IPS DF 6.9 (cell line): ENCODE measurements around the gene MAP3K5.
"Not testable (repeated sequence)": the region's sequence is repeated elsewhere in the genome, so short reads cannot be mapped to it uniquely, and the experiment has no call there.

Source experiments
- DNase-seq: peaks from one replicate; pipeline ENCODE4 v3.0.0-alpha.2; 2013; ENCODE audit warnings: low read depth, low spot score
- H3K27ac ChIP-seq: one replicate; pipeline ENCODE4 v1.5.1; 2013; ENCODE audit warnings: low read length, control low read depth
- H3K27me3 ChIP-seq: 2 replicates; pipeline ENCODE4 v1.6.1; 2013; ENCODE audit warnings: mild to moderate bottlenecking, low read length; ENCODE audit not compliant: control insufficient read depth, insufficient read depth
- H3K36me3 ChIP-seq: 2 replicates; pipeline ENCODE4 v1.6.1; 2013; ENCODE audit warnings: low read length; ENCODE audit not compliant: control insufficient read depth, insufficient read depth
- H3K4me1 ChIP-seq: 2 replicates; pipeline ENCODE4 v1.6.1; 2013; ENCODE audit warnings: low read length; ENCODE audit not compliant: control insufficient read depth, insufficient read depth
- H3K4me3 ChIP-seq: 2 replicates; pipeline ENCODE4 v1.5.1; 2013; ENCODE audit warnings: mild to moderate bottlenecking, low read length
- H3K9me3 ChIP-seq: 2 replicates; pipeline ENCODE4 v1.6.1; 2013; ENCODE audit warnings: low read length, inconsistent platforms; ENCODE audit not compliant: control insufficient read depth, insufficient read depth
- WGBS: extraction: QIAGEN DNeasy Blood & Tissue Kit; methylation state at CpG from one replicate; pipeline ENCODE4 v1.1.7; 2013; ENCODE audit warnings: mixed read lengths, missing lambda C conversion rate; ENCODE audit not compliant: insufficient read length, insufficient coverage; 5-methylcytosine and 5-hydroxymethylcytosine counted together

MAP3K5 gene

DNA sequence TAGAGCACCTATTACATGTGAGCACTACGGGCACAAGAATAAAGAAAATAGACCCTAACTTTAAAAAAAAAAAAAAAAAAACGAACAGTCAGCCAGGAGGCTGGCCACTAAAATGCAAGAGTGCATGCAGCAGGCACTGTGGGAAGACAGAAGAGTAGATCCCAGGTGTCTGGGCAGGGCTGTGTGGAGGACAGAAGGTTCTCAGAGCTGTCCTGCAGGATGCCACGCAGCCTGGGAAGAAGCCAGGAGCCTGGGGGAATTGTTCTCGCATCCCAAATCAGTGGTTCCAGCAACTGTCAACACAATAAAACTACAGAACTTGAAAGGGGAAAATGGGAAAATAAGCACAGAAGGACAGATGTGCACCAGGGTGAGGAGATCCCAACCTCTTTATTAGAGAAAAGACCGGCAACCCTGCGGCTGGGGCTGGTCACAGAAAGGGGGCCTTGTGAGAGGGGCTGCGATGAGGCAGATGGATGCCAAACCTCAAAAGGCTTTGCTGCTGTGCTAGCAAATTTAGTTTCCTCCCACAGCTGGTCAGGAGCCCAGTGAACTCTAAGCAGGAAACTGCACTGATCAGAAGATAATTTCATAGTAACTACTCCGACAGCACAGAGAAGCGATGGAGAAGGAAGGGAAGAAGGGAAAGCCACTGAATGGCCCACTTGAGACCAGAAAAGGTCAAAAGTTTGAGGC, 30.9 kb downstream of the MAP3K5 start:
- Histone ChIP-seq H3K27ac (no peak overlapping the region), H3K36me3 (no peaks in the 10 kb centered on the region), H3K9me3 (no peaks in the 10 kb centered on the region), H3K4me1 (0 out of 2 replicates have a peak, but pooled peaks cover 2% of the 10 kb centered on the region), H3K4me3 (no peak overlapping the region), H3K27me3 (no peaks in the 10 kb centered on the region)
- DNase-seq, result no peak
- no CpG with 5 or more reads among the region's 9 CpGs for WGBS

- H3K4me3 ChIP-seq, H3K27me3 ChIP-seq: not testable (repeated sequence)
Observed at GRCh38 chr6:136760781-136761180, 31.5 kb downstream of the MAP3K5 start.

DNA sequence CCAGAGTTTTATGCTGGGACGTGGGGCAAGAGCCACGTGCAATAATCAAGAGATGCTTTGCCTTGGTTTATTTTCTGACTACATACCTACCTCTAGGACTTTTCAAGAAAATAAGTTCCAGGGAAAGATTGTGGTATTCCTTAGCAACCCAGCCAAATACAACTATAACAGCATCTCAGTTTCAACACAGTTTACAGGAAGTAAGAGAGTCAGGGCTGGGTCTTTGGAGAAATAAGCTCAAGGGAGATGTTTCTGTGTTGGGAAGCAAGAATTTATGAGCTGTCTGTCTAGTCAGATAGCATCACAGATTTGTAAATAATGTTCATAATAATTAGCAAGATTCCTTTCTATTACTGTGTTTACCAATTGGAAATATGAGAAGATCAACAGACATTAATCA, 35.1 kb downstream of the MAP3K5 start:
- Histone ChIP-seq H3K36me3 (no peaks in the 10 kb centered on the region), H3K9me3 (no peaks in the 10 kb centered on the region), H3K4me3 (no peak overlapping the region), H3K27me3 (no peaks in the 10 kb centered on the region), H3K27ac (no peak overlapping the region), H3K4me1 (0 out of 2 replicates have a peak, but pooled peaks cover 3% of the 10 kb centered on the region)
- no peak for DNase-seq
- no CpG with 5 or more reads among the region's 2 CpGs for WGBS

More at GRCh38 chr6:136760781-136761180, 31.5 kb downstream of the MAP3K5 start:
- WGBS, result no CpG with 5 or more reads among the region's 5 CpGs
- H3K4me1 ChIP-seq, H3K27ac ChIP-seq, DNase-seq, H3K9me3 ChIP-seq, H3K36me3 ChIP-seq: not testable (repeated sequence)

- 0 out of 2 replicates have a peak, but pooled peaks cover 1% of the 10 kb centered on the region for H3K4me1 ChIP-seq
- H3K36me3 ChIP-seq, result no peaks in the 10 kb centered on the region
- H3K9me3 ChIP-seq, result no peaks in the 10 kb centered on the region
- H3K27me3 ChIP-seq, result no peaks in the 10 kb centered on the region
- H3K4me3 ChIP-seq, result no peak overlapping the region
- WGBS, result no CpG with 5 or more reads among the region's 7 CpGs
- DNase-seq, result no peak
- H3K27ac ChIP-seq, result no peak overlapping the region
Observed at GRCh38 chr6:136754820-136755219, 37.5 kb downstream of the MAP3K5 start.

- H3K27me3 ChIP-seq, result no peaks in the 10 kb centered on the region
- H3K9me3 ChIP-seq, result no peaks in the 10 kb centered on the region
- H3K4me1 ChIP-seq, result 0 out of 2 replicates have a peak, but pooled peaks cover 1% of the 10 kb centered on the region
- H3K27ac ChIP-seq, result no peak overlapping the region
- no CpG with 5 or more reads among the region's 7 CpGs for WGBS
- H3K36me3 ChIP-seq, result no peaks in the 10 kb centered on the region
- no peak for DNase-seq
- H3K4me3 ChIP-seq, result no peak overlapping the region
Observed at GRCh38 chr6:136753624-136754023, 38.7 kb downstream of the MAP3K5 start.

- Histone ChIP-seq H3K36me3 (no peaks in the 10 kb centered on the region), H3K4me3 (no peak overlapping the region), H3K27ac (no peak overlapping the region), H3K27me3 (no peaks in the 10 kb centered on the region), H3K4me1 (0 out of 2 replicates have a peak, but pooled peaks cover 1% of the 10 kb centered on the region), H3K9me3 (no peaks in the 10 kb centered on the region)
- WGBS, result no CpG with 5 or more reads among the region's 7 CpGs
- no peak for DNase-seq
Observed at GRCh38 chr6:136752554-136752953, 39.7 kb downstream of the MAP3K5 start.

DNA sequence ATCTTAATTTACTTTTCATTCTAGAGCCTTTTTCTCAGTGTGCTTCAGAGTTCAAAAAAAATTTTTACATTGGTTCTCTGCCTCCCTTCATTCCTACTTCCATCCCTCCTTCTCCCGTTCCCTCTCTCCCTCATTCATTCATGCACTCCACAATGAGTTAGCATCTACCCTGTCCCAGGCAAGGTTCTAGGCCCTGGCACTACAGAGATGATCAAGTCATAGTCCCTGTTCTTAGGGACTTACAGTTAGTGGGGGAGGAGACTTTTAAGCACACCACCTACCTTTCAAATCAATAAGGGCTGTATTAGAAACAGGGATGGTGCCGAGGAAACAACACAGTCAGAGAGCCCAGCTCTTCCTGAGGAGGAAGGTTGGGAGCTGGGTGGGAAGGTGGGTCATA, 40.3 kb downstream of the MAP3K5 start:
- Histone ChIP-seq H3K4me1 (0 out of 2 replicates have a peak, but pooled peaks cover 1% of the 10 kb centered on the region), H3K27me3 (no peaks in the 10 kb centered on the region), H3K9me3 (no peaks in the 10 kb centered on the region), H3K27ac (no peak overlapping the region), H3K4me3 (no peak overlapping the region), H3K36me3 (no peaks in the 10 kb centered on the region)
- DNase-seq, result no peak
- WGBS, result 100% methylated on average over 1 of the region's 2 CpGs

DNA sequence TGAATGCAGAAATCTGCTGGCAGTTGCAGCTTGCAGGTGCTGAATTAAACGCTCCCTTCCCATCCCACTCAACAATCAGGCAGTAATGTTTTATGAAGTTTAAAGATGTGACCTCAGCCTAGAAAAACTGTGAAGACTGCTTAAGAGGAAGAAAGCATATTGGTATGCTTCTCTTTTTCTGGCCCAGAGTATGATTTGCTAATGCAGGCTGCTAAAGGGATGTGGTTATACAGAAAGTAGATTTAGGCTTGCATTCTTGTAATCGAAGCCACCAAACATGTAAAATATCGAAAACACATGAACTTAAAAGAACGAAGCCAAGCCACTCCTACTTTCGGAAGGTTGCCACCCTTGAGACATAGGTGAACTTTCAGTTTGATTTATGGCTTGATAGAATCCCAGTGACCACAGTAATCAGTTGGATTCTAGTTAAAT, 40.7 kb downstream of the MAP3K5 start:
- no peak for DNase-seq
- Histone ChIP-seq H3K4me3 (no peak overlapping the region), H3K4me1 (0 out of 2 replicates have a peak, but pooled peaks cover 1% of the 10 kb centered on the region), H3K36me3 (no peaks in the 10 kb centered on the region), H3K9me3 (no peaks in the 10 kb centered on the region), H3K27ac (no peak overlapping the region), H3K27me3 (no peaks in the 10 kb centered on the region)
- WGBS, result no CpG with 5 or more reads among the region's 5 CpGs

DNA sequence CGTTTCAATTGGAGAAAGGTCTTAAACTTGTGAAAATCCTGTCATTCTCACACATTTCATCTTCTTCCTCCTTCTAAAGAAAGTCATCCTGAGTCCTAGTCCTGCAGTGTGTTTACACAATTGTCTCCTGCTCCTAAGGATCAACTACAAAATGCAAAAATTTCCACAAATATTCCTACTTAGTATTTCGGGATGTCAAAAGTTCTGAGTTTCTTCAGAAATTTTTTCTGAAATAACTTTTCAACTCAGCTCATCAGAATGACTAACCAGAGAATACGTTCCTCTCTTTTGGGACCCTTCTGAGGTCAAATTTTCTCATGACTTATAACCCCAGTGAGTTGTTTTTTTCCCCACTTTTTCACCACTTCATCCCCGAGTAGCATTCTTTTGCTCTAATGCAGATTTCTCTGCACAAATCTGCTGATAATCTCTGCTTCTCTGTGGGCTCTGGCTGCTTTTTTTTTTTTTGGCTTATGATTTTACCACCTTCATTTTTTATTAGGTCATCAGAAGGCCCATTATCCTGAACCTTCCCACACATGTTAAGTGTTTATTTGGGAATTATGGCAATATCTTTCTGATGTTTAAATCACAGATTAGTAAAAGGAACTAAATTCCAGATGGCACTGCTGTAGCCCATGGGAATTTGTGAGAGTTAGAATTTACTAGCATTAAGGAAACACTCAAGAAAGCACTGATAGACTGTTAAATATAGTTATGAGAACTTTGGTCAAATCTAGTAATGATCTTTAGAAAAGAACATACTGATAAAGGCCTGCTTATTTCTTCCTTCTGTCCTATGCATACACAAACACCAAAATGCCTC, 41.4 kb downstream of the MAP3K5 start:
- Histone ChIP-seq H3K4me3 (no peak overlapping the region), H3K36me3 (no peaks in the 10 kb centered on the region), H3K27me3 (no peaks in the 10 kb centered on the region), H3K9me3 (no peaks in the 10 kb centered on the region), H3K4me1 (0 out of 2 replicates have a peak, but pooled peaks cover 1% of the 10 kb centered on the region), H3K27ac (no peak overlapping the region)
- no peak for DNase-seq
- no CpG with 5 or more reads among the region's 4 CpGs for WGBS

DNA sequence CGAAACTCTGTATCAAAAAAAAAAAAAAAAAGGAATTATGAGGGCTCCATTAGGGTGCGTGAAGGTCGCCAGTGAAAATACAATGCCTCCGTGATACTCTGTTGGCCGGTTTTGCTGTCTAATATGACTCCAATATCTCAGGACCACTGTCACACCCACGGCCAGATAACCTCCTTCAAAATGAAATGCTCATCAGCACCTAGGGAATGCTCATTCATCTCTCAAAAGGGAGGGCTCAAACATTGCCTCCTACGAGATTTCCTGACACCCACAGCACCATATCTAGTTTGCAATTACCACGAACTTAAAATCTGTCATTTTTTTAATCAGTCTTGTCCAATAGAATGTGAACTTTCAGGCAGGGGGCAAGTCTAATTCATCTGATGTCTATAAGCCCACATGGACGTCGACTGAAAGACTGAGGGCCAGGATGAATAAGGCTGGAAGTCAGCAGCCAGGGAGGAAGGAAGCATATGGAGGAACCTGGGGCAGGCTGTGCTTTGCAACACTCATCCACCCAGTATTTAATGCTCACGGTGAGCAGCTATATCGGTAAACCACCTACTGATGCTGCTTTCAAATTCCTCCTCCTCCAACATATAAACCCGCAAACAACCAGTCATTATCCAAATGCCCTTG, 42.8 kb downstream of the MAP3K5 start:
- H3K36me3 ChIP-seq, result no peaks in the 10 kb centered on the region
- H3K4me1 ChIP-seq, result 0 out of 2 replicates have a peak, but pooled peaks cover 1% of the 10 kb centered on the region
- no CpG with 5 or more reads among the region's 13 CpGs for WGBS
- H3K4me3 ChIP-seq, result no peak overlapping the region
- no peaks in the 10 kb centered on the region for H3K9me3 ChIP-seq
- no peak overlapping the region for H3K27ac ChIP-seq
- DNase-seq, result no peak
- H3K27me3 ChIP-seq, result no peaks in the 10 kb centered on the region
